GM12878 (cell line): Measurements from ENCODE around the gene SERBP1. TPM values are rescaled to one million over a fixed set of nuclear protein-coding genes. Genes with fewer than 3 reads are reported as not detected.

Experiments used
- CEBPZ ChIP-seq: fragments of 150-350 bp; IDR thresholded peaks from 2 replicates; pipeline ENCODE4 v1.6.1; 2016; ENCODE audit warnings: low read depth, low read length
- HDAC6 ChIP-seq: fragments of 200-600 bp; sonication (generic); IDR thresholded peaks from one replicate; pipeline ENCODE4 v1.8.0; 2017; ENCODE audit warnings: antibody characterized with exemption; ENCODE audit not compliant: unreplicated experiment
- IKZF1 ChIP-seq: fragments of 450-650 bp; conservative IDR thresholded peaks from 2 replicates; pipeline ENCODE4 v1.6.1; 2017; ENCODE audit warnings: antibody characterized with exemption, mild to moderate bottlenecking
- KAT2A ChIP-seq: conservative IDR thresholded peaks from 2 replicates; pipeline ENCODE4 v1.6.1; 2011; ENCODE audit warnings: low read depth, low read length; ENCODE audit not compliant: control insufficient read depth
- LARP7 ChIP-seq: fragments of 450-650 bp; IDR thresholded peaks from 2 replicates; pipeline ENCODE4 v1.6.1; 2017; ENCODE audit warnings: mild to moderate bottlenecking
- MTA3 ChIP-seq: IDR thresholded peaks from 2 replicates; pipeline ENCODE4 v1.6.1; 2012; ENCODE audit warnings: low read length, inconsistent platforms, borderline replicate concordance
- MYB ChIP-seq: fragments of 150-350 bp; IDR thresholded peaks from 2 replicates; pipeline ENCODE4 v1.6.1; 2014; ENCODE audit warnings: mild to moderate bottlenecking, low read depth, low read length, borderline replicate concordance
- NR2C1 ChIP-seq: fragments of 450-650 bp; IDR thresholded peaks from 2 replicates; pipeline ENCODE4 v1.6.1; 2017; ENCODE audit warnings: antibody characterized with exemption, mild to moderate bottlenecking, moderate library complexity
- RFX5 ChIP-seq: IDR thresholded peaks from 2 replicates; pipeline ENCODE4 v1.6.1; 2011; ENCODE audit warnings: low read depth, low read length, improper control_type of control experiment
- SMAD1 ChIP-seq: fragments of 450-650 bp; IDR thresholded peaks from 2 replicates; pipeline ENCODE4 v1.6.1; 2018; ENCODE audit warnings: mild to moderate bottlenecking, low read depth; ENCODE audit not compliant: partially characterized antibody
- SMAD5 ChIP-seq: IDR thresholded peaks from 2 replicates; pipeline ENCODE4 v1.6.1; 2016; ENCODE audit warnings: antibody characterized with exemption, low read depth
- SREBF1 ChIP-seq: IDR thresholded peaks from 2 replicates; pipeline ENCODE4 v1.6.1; 2012; ENCODE audit warnings: mild to moderate bottlenecking, low read length
- TCF3 ChIP-seq: IDR thresholded peaks from 2 replicates; pipeline ENCODE4 v1.6.1; 2012; ENCODE audit warnings: low read depth, mild to moderate bottlenecking, low read length, borderline replicate concordance; ENCODE audit not compliant: insufficient read depth
- TCF7 ChIP-seq: IDR thresholded peaks from 2 replicates; pipeline ENCODE4 v1.6.1; 2014; ENCODE audit warnings: antibody characterized with exemption, borderline replicate concordance
- polyA plus RNA-seq, 11 experiments: library from polyadenylated mRNA; depleted of rRNA in 4 of 11; unstranded in 6 of 11; stranded (reverse) in 5 of 11; fragments of >200 nt; fragmentation: Nextera tagmentation in 4 of 11; fragmentation: Illumina TruSeq in 1 of 11; extraction: Ambion mirVana in 4 of 11; extraction: Trizol in 1 of 11; gene quantifications; 1 replicate in 1 of 11; 2 replicates in 10 of 11; pipeline versions ENCODE4 v1.2.1 to v1.2.3, GENCODE V29; 2011 to 2016; ENCODE audit warnings: inconsistent platforms in 2 of 11, missing spikeins in 2 of 11, low read depth in 1 of 11
- total RNA-seq, 4 experiments: library from RNA; depleted of rRNA in 3 of 4; stranded (reverse); fragments of >200 nt in 3 of 4; fragmentation: Illumina TruSeq in 1 of 4; extraction: Trizol in 1 of 4; gene quantifications; 2 replicates each; pipeline versions ENCODE4 v1.2.1 to v1.2.3, GENCODE V29; 2013 to 2021
- TF ChIP-seq, protein P1 (sequence below): IDR thresholded peaks from 2 replicates; pipeline ENCODE4 v1.6.1; 2011; ENCODE audit warnings: mild to moderate bottlenecking, low read depth, low read length, moderate library complexity; ENCODE audit not compliant: insufficient replicate concordance

Gene SERBP1
- total and polyA plus RNA-seq, 10 of the 15 experiments (the other 5 are each of a cell fraction or from before 2014, with no cell fraction given): 76.7 to 509 (median 384) TPM

DNA sequence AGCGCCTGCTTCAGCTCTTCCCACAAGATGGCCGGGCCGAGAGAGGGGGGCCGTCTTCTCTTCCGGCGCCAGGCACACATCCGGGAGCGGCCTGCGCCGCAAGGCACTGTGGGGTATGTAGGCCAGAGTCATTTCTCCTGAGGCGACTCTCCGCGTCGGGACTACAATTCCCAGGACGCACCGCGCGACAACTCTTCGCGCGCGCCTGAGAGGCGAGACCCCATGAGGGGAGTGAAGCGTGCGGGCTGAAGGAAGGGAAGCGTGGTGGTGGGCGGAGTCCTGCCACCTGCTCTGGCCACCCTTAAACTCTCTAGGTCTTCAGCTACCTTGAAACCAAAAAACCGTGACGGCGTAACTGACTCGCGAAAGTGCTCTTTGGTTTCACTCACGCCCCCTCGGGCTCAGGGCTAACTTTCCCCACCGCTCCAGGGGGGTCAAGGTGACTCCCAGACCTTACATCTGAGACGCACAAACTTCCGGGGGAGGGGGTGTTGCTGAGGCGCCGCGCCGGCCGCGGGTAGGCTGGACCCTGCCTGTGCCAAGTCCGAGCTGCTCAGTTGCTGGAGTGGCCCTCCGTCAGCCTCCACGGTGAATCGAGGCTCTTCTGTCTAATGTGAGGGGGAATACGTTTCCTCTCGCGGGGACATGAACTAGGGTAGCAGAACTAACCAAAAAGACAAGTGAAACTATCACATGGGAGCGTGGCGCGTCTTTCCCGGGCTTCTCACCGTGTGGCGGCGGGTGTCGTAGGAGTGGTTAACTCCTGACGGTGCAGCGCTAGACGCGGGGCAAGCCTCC, at the start of gene SERBP1 (continued):
- TF ChIP-seq MTA3: no peak
- peak; percentile 54; the same call in 1 of the 2 replicates for TF ChIP-seq MYB
- TF ChIP-seq, protein P1, sequence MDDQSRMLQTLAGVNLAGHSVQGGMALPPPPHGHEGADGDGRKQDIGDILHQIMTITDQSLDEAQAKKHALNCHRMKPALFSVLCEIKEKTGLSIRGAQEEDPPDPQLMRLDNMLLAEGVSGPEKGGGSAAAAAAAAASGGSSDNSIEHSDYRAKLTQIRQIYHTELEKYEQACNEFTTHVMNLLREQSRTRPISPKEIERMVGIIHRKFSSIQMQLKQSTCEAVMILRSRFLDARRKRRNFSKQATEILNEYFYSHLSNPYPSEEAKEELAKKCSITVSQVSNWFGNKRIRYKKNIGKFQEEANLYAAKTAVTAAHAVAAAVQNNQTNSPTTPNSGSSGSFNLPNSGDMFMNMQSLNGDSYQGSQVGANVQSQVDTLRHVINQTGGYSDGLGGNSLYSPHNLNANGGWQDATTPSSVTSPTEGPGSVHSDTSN: no peak
- TF ChIP-seq TCF7: no peak
- TF ChIP-seq SREBF1: peak; percentile 76; the same call in 1 of the 2 replicates
- peak; percentile 76; the same call in 1 of the 2 replicates for TF ChIP-seq TCF3
- no peak for TF ChIP-seq RFX5
- no peak for TF ChIP-seq CEBPZ
- TF ChIP-seq HDAC6: no peak
- peak; percentile 79 for TF ChIP-seq SMAD5
- TF ChIP-seq NR2C1: peak; percentile 67
- TF ChIP-seq LARP7: peak; percentile 34
- TF ChIP-seq IKZF1: peak; percentile 88
- no peak for TF ChIP-seq KAT2A
- TF ChIP-seq SMAD1: no peak
